Measurements from ENCODE around the gene CDKN2AIPNL. TPM values are rescaled to one million over a fixed set of nuclear protein-coding genes. Genes with fewer than 3 reads are reported as not detected.

Gene CDKN2AIPNL
- total and polyA plus RNA-seq, 2 of the 8 experiments (the other 6 are each of a cell fraction or from before 2014, with no cell fraction given), result 40.0 to 56.3 TPM

DNA sequence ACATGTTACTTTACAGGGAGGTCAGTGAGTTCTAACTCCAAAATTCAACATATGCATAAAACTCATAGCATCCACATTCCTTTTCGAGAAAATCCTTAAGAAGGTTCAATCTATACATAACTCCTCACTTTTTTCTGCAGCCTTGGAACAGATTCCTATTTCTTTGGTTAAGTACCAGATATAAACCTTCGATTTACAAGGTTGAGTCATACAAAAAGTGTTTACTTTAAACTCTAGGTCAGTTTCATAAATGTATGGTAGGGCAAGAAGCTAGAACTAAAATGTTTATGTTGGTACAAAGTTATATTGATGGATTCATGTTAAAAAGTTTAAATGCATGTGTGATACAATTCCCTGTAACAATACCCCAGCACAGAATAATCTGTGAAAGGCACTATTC is 19.4 kb downstream of the CDKN2AIPNL start (continued):
- TF ChIP-seq EZH2 (IDR thresholded peaks at IDR 0.05; ENCODE audit: low read depth, low read length, severe bottlenecking), result no peak
- no peak for TF ChIP-seq GABPA (IDR thresholded peaks at IDR 0.05; ENCODE audit: borderline replicate concordance, insufficient read depth, low read length)
- TF ChIP-seq KDM1A (IDR thresholded peaks at IDR 0.05; ENCODE audit: borderline replicate concordance, low read length), result no peak
- no peak for TF ChIP-seq BRCA1 (IDR thresholded peaks at IDR 0.05; ENCODE audit: low read depth, low read length)
- no peak for TF ChIP-seq CHD1 (IDR thresholded peaks at IDR 0.05; ENCODE audit: low read depth, low read length)
- TF ChIP-seq, protein P1, sequence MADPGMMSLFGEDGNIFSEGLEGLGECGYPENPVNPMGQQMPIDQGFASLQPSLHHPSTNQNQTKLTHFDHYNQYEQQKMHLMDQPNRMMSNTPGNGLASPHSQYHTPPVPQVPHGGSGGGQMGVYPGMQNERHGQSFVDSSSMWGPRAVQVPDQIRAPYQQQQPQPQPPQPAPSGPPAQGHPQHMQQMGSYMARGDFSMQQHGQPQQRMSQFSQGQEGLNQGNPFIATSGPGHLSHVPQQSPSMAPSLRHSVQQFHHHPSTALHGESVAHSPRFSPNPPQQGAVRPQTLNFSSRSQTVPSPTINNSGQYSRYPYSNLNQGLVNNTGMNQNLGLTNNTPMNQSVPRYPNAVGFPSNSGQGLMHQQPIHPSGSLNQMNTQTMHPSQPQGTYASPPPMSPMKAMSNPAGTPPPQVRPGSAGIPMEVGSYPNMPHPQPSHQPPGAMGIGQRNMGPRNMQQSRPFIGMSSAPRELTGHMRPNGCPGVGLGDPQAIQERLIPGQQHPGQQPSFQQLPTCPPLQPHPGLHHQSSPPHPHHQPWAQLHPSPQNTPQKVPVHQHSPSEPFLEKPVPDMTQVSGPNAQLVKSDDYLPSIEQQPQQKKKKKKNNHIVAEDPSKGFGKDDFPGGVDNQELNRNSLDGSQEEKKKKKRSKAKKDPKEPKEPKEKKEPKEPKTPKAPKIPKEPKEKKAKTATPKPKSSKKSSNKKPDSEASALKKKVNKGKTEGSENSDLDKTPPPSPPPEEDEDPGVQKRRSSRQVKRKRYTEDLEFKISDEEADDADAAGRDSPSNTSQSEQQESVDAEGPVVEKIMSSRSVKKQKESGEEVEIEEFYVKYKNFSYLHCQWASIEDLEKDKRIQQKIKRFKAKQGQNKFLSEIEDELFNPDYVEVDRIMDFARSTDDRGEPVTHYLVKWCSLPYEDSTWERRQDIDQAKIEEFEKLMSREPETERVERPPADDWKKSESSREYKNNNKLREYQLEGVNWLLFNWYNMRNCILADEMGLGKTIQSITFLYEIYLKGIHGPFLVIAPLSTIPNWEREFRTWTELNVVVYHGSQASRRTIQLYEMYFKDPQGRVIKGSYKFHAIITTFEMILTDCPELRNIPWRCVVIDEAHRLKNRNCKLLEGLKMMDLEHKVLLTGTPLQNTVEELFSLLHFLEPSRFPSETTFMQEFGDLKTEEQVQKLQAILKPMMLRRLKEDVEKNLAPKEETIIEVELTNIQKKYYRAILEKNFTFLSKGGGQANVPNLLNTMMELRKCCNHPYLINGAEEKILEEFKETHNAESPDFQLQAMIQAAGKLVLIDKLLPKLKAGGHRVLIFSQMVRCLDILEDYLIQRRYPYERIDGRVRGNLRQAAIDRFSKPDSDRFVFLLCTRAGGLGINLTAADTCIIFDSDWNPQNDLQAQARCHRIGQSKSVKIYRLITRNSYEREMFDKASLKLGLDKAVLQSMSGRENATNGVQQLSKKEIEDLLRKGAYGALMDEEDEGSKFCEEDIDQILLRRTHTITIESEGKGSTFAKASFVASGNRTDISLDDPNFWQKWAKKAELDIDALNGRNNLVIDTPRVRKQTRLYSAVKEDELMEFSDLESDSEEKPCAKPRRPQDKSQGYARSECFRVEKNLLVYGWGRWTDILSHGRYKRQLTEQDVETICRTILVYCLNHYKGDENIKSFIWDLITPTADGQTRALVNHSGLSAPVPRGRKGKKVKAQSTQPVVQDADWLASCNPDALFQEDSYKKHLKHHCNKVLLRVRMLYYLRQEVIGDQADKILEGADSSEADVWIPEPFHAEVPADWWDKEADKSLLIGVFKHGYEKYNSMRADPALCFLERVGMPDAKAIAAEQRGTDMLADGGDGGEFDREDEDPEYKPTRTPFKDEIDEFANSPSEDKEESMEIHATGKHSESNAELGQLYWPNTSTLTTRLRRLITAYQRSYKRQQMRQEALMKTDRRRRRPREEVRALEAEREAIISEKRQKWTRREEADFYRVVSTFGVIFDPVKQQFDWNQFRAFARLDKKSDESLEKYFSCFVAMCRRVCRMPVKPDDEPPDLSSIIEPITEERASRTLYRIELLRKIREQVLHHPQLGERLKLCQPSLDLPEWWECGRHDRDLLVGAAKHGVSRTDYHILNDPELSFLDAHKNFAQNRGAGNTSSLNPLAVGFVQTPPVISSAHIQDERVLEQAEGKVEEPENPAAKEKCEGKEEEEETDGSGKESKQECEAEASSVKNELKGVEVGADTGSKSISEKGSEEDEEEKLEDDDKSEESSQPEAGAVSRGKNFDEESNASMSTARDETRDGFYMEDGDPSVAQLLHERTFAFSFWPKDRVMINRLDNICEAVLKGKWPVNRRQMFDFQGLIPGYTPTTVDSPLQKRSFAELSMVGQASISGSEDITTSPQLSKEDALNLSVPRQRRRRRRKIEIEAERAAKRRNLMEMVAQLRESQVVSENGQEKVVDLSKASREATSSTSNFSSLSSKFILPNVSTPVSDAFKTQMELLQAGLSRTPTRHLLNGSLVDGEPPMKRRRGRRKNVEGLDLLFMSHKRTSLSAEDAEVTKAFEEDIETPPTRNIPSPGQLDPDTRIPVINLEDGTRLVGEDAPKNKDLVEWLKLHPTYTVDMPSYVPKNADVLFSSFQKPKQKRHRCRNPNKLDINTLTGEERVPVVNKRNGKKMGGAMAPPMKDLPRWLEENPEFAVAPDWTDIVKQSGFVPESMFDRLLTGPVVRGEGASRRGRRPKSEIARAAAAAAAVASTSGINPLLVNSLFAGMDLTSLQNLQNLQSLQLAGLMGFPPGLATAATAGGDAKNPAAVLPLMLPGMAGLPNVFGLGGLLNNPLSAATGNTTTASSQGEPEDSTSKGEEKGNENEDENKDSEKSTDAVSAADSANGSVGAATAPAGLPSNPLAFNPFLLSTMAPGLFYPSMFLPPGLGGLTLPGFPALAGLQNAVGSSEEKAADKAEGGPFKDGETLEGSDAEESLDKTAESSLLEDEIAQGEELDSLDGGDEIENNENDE (IDR thresholded peaks at IDR 0.05; ENCODE audit: insufficient replicate concordance, low read length), result no peak
- TF ChIP-seq EGR1 (IDR thresholded peaks at IDR 0.05; ENCODE audit: borderline replicate concordance, low read depth, low read length), result no peak
